Small intestine (tissue), 7 donors: ENCODE data around the gene CCDC91. TPM values are rescaled to one million over a fixed set of nuclear protein-coding genes. Genes with fewer than 3 reads are reported as not detected.

Source experiments
- DNase-seq, 2 donors: peaks; one replicate each; pipeline versions ENCODE4 v3.0.0 to v3.0.0-alpha.2; 2013
- FAIRE-seq: peaks from 2 replicates; lab custom pipeline; 2012; peaks lifted over from hg19 to GRCh38; lab: Jason Lieb, UNC
- H3K27ac ChIP-seq, 3 donors: one replicate each; pipeline ENCODE4 v1.5.1; 2013; ENCODE audit warnings: low read length in 2 of 3, mild to moderate bottlenecking in 2 of 3, control low read depth in 1 of 3, inconsistent platforms in 1 of 3, low read depth in 1 of 3, moderate library complexity in 1 of 3
- H3K27me3 ChIP-seq, 3 donors: one replicate each; pipeline ENCODE4 v1.6.1; 2013; ENCODE audit warnings: low read length in 3 of 3, inconsistent platforms in 1 of 3; ENCODE audit not compliant: control insufficient read depth in 3 of 3, insufficient read depth in 3 of 3
- H3K36me3 ChIP-seq, 3 donors: one replicate each; pipeline ENCODE4 v1.6.1; 2013; ENCODE audit warnings: low read length in 3 of 3, inconsistent platforms in 1 of 3, low read depth in 1 of 3, mild to moderate bottlenecking in 1 of 3, moderate library complexity in 1 of 3; ENCODE audit not compliant: control insufficient read depth in 3 of 3, insufficient read depth in 2 of 3
- H3K4me1 ChIP-seq, 3 donors: one replicate each; pipeline ENCODE4 v1.6.1; 2013; ENCODE audit warnings: low read length in 2 of 3, inconsistent platforms in 1 of 3, low read depth in 1 of 3, mild to moderate bottlenecking in 1 of 3, moderate library complexity in 1 of 3; ENCODE audit not compliant: control insufficient read depth in 3 of 3, insufficient read depth in 2 of 3
- H3K4me3 ChIP-seq, 3 donors: one replicate each; pipeline ENCODE4 v1.5.1; 2013; ENCODE audit warnings: low read length in 3 of 3, control low read depth in 1 of 3, inconsistent platforms in 1 of 3, low read depth in 1 of 3, mild to moderate bottlenecking in 1 of 3, moderate library complexity in 1 of 3
- H3K9me3 ChIP-seq, 2 donors: one replicate each; pipeline ENCODE4 v1.6.1; 2013; ENCODE audit warnings: low read depth in 1 of 2, low read length in 1 of 2; ENCODE audit not compliant: control insufficient read depth in 2 of 2, insufficient read depth in 1 of 2
- WGBS, 3 donors: extraction: QIAGEN DNeasy Blood & Tissue Kit; methylation state at CpG; one replicate each; pipeline ENCODE4 v1.1.7; 2013; 5-methylcytosine and 5-hydroxymethylcytosine counted together
- polyA plus RNA-seq, 4 donors: library from polyadenylated mRNA; stranded (reverse) in 3 of 4; unstranded in 1 of 4; fragments of 200-250 nt in 3 of 4; fragments of 120-200 nt in 1 of 4; gene quantifications; one replicate each; pipeline versions ENCODE4 v1.2.1 to v1.2.3, GENCODE V29; 2013
- donor health status: healthy with polysubstance abuse.
- donor health status: control.
- donor health status: control.
- donor health status: Bipolar disorder and iron deficiency.
- donor health status: healthy.

Gene CCDC91
- polyA plus RNA-seq, 4 donors: 12.5 to 20.2 (median 13.3) TPM

DNA sequence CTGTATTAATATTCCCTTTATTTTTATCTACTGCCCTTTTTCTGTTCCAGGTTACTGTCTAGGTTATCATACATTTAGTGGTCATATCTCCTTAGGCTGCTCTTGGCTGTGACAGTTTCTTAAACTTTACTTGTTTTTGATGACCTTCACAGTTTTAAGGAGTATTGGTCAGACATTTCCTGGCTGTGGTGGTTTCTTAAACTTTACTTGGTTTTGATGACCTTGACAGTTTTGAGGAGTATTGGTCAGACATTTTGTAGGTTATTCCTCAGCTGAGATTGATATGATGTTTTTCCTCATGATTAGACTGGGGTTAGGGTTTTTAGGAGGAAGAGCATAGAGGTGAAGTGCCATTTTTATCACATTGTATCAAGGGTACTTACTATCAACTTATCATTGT, 36.4 kb downstream of the CCDC91 start:
- Histone ChIP-seq H3K9me3 (peaks cover 0 to 3% of the 10 kb centered on the region in 2 donors), H3K4me3 (no peak overlapping the region), H3K36me3 (peaks cover 0 to 3% (median 0%) of the 10 kb centered on the region in 3 donors), H3K27ac (no peak overlapping the region), H3K27me3 (no peaks in the 10 kb centered on the region), H3K4me1 (peaks cover 0 to 6% (median 0%) of the 10 kb centered on the region in 3 donors)
- no peak for DNase-seq
- no peak for FAIRE-seq

DNA sequence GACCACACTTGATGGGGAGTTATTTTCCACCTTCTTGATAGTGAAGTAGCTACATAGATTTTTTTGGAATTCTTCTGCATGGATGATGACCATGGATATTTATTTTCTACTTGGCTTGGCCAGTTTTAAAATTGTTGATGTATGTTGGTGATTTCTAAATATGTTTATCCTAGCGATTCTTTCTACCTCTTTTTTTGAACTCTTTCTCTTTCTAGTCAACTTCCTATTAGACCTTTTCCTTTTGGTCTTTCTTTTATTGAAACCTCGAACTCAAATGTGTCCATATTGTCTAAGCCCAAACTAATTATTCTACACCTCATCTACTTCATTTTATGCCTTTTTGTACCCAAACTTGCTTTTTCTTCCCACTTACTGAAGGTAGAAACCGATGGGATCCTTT, 37.0 kb downstream of the CCDC91 start:
- Histone ChIP-seq H3K9me3 (peaks cover 0 to 3% of the 10 kb centered on the region in 2 donors), H3K4me3 (no peak overlapping the region), H3K4me1 (peaks cover 0 to 6% (median 0%) of the 10 kb centered on the region in 3 donors), H3K27me3 (no peaks in the 10 kb centered on the region), H3K27ac (no peak overlapping the region), H3K36me3 (peaks cover 0 to 3% (median 0%) of the 10 kb centered on the region in 3 donors)
- DNase-seq (no peak), FAIRE-seq (no peak)
- WGBS, 3 donors: 80 to 95% (median 89%) methylated on average over 3 of the region's 3 CpGs

DNA sequence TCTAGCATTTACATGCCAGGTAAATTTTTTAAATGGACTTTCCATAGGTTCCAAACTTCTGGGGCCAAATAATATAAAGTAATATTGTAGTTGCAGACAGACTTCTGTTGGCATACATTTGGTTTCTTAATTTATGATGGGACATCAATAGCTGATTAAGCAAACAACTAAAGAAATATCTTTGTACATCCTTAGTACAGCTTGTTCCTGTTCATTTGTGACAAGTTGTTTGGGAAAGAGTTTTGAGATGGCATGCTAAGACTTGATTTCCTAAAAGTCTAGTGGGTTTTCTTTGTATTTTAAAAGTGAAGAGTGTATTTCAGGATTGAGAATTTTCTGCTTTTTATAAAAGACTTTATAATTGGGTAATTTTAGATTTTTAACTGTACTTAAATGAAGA, 41.0 kb downstream of the CCDC91 start:
- H3K4me3 ChIP-seq: no peak overlapping the region
- no peak for DNase-seq
- no peak for FAIRE-seq
- no peaks in the 10 kb centered on the region for H3K9me3 ChIP-seq
- H3K27ac ChIP-seq: no peak overlapping the region
- H3K4me1 ChIP-seq: no peaks in the 10 kb centered on the region
- H3K36me3 ChIP-seq: peaks cover 0 to 3% (median 0%) of the 10 kb centered on the region in 3 donors
- H3K27me3 ChIP-seq: no peaks in the 10 kb centered on the region

DNA sequence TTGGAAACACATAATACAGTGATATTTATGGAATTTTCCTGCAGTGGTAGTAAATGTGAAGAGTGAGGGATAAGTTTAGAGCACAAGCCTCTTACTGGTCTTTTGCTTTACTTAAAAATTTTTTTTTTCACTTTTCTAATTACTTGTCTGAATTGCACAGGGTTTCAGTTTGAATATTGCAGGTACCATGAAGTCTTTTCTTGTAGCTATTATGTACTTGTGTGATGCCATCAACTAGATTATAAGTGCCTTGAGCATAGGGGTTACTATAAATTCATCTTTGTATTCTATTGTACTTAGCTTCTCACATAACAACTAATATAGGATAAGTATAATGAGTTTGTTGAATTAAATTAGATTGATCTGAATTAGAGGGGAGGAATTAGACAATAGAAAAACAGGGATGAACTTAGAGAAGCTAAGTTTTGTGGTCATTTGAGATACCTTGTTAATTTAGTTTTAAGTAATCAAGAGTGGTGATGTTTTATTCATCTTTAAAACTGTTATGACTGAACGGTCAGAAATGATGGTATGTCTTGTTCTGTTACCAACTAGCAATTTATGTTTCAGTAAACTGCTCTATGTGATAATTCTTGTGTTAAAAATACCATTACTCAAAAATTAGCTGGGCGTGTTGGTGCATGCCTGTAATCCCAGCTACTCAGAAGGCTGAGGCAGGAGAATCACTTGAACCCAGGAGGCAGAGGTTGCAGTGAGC, 42.1 kb downstream of the CCDC91 start:
- FAIRE-seq: no peak
- 74 to 87% (median 81%) methylated on average over 2 of the region's 2 CpGs for WGBS, 3 donors

DNA sequence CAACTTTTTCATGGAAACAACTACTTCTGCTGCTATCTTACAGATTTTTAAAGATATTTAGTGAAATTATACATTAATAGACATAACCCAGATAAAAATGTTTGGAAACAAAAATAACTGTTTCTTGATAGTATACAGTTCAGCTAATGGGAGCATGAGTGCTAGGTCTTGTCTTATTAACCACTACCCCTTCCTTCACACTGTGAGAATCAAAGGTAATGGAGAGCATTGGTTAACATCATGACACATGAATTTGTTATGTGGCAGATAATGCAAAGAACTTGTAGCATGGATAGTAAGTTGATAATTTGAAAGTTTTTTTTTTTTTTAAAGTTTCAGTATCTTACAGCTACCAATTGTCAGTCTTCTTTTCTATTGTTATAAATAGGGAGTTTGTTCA, 44.2 kb downstream of the CCDC91 start:
- H3K4me3 ChIP-seq: no peak overlapping the region
- H3K27ac ChIP-seq: no peak overlapping the region
- H3K9me3 ChIP-seq: no peaks in the 10 kb centered on the region
- H3K27me3 ChIP-seq: no peaks in the 10 kb centered on the region
- FAIRE-seq: no peak
- peaks cover 0 to 3% (median 0%) of the 10 kb centered on the region in 3 donors for H3K36me3 ChIP-seq
- DNase-seq: no peak
- no peaks in the 10 kb centered on the region for H3K4me1 ChIP-seq

More for the DNA sequence above, 42.1 kb downstream of the CCDC91 start:
- peaks cover 0 to 3% (median 0%) of the 10 kb centered on the region in 3 donors for H3K36me3 ChIP-seq
- H3K27ac ChIP-seq: no peak overlapping the region
- H3K4me1 ChIP-seq: no peaks in the 10 kb centered on the region
- no peak for DNase-seq
- no peaks in the 10 kb centered on the region for H3K27me3 ChIP-seq
- no peaks in the 10 kb centered on the region for H3K9me3 ChIP-seq
- H3K4me3 ChIP-seq: no peak overlapping the region

DNA sequence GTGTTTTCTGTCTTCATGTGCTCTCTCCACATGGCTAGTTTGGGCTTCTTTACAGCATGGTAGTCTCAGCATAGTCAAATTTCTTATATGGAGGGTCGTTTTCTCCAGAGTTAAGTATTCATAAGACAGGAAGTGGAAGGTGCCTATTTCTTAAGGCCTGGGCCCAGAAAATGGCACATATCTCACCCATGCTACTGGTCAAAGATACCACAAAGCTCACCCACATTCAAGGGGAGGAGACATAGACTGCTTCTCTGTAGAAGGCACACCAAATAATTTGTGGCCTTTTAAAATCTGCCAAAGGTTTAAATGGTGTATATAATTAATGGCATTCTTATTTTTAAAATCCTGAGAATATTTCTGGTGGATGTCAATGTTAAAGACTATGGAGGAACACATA, 44.8 kb downstream of the CCDC91 start:
- Histone ChIP-seq H3K9me3 (no peaks in the 10 kb centered on the region), H3K27me3 (no peaks in the 10 kb centered on the region), H3K36me3 (peaks cover 0 to 3% (median 0%) of the 10 kb centered on the region in 3 donors), H3K4me3 (no peak overlapping the region), H3K4me1 (no peaks in the 10 kb centered on the region), H3K27ac (no peak overlapping the region)
- FAIRE-seq (no peak), DNase-seq (no peak)
- 63 to 67% (median 63%) methylated on average over 1 of the region's 1 CpG for WGBS, 3 donors

DNA sequence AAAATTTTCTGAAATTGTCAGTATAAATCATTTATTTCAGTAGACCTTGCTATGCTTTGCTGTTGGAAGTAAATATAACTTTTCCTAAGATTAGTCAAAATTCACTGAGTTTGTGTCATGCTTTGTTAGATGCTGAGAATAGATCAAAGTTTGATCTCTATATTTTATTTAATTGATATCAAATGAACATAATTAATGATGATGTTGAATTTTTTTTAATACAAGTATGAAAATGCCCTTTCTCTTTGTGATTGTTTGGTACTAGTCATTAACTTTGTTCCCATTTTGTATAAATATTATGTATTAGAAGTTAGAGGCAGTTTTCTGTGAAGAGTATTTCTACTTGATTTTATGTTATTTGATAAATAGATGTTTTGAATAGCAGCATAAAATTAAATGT, 45.7 kb downstream of the CCDC91 start:
- Histone ChIP-seq H3K27me3 (no peaks in the 10 kb centered on the region), H3K27ac (no peak overlapping the region), H3K4me1 (no peaks in the 10 kb centered on the region), H3K4me3 (no peak overlapping the region), H3K36me3 (no peaks in the 10 kb centered on the region), H3K9me3 (no peaks in the 10 kb centered on the region)
- FAIRE-seq (peak; percentile 44), DNase-seq (no peak)

DNA sequence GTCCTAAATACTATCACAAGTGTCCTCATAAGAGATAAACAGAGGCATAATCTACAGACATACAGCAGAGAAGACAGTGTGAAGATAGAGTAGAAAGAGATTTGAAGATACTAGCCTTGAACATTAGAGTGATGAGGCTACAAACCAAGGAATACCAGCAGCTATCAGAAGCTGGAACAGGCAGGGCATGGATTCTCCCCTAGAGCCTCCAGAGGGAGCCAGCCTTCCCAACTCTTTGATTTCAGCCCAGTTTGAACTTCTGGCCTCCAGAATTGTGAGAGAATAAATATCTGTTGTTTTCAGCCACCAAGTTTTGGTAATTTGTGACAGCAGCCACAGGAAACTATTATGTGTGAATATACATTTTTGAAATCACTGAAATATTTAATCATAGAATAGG, 47.2 kb downstream of the CCDC91 start:
- Histone ChIP-seq H3K9me3 (no peaks in the 10 kb centered on the region), H3K36me3 (no peaks in the 10 kb centered on the region), H3K4me1 (no peaks in the 10 kb centered on the region), H3K27me3 (no peaks in the 10 kb centered on the region), H3K4me3 (no peak overlapping the region), H3K27ac (no peak overlapping the region)
- DNase-seq: no peak
- no peak for FAIRE-seq

DNA sequence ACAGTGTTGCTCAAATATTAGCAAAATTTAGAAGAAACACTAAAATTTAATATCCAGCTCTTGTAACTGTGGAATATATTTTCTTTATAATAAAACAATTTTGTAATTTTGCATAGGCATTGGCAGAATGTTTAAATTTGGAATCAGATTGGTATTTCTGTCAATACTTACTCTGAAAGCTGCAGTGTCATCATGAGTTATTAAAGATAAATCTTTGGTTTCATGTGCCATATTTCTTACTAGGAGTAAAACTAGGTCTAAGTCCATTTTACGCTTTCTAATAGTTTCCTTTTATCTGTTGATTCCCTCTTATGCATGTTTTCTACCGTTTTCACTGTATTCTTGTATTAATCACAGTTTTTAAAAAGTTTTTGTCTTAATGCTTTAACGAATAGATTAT, 49.7 kb downstream of the CCDC91 start:
- no peaks in the 10 kb centered on the region for H3K36me3 ChIP-seq
- no peak overlapping the region for H3K27ac ChIP-seq
- H3K4me1 ChIP-seq: no peaks in the 10 kb centered on the region
- DNase-seq: no peak
- no peaks in the 10 kb centered on the region for H3K27me3 ChIP-seq
- no peaks in the 10 kb centered on the region for H3K9me3 ChIP-seq
- no peak overlapping the region for H3K4me3 ChIP-seq
- no peak for FAIRE-seq
- 87 to 93% (median 90%) methylated on average over 3 of the region's 3 CpGs for WGBS, 3 donors
